GM12872 (cell line): ENCODE results near the gene PAEP.

ENCODE experiments used
- TF ChIP-seq, protein P1 (sequence below): IDR thresholded peaks from 3 replicates; pipeline ENCODE4 v1.5.1; 2011; ENCODE audit warnings: low read depth, mild to moderate bottlenecking, low read length, moderate library complexity; ENCODE audit not compliant: insufficient read depth

The PAEP gene

GRCh38 chr9:135588371-135588770 lies 26.8 kb downstream of the PAEP start:
- TF ChIP-seq, protein P1, sequence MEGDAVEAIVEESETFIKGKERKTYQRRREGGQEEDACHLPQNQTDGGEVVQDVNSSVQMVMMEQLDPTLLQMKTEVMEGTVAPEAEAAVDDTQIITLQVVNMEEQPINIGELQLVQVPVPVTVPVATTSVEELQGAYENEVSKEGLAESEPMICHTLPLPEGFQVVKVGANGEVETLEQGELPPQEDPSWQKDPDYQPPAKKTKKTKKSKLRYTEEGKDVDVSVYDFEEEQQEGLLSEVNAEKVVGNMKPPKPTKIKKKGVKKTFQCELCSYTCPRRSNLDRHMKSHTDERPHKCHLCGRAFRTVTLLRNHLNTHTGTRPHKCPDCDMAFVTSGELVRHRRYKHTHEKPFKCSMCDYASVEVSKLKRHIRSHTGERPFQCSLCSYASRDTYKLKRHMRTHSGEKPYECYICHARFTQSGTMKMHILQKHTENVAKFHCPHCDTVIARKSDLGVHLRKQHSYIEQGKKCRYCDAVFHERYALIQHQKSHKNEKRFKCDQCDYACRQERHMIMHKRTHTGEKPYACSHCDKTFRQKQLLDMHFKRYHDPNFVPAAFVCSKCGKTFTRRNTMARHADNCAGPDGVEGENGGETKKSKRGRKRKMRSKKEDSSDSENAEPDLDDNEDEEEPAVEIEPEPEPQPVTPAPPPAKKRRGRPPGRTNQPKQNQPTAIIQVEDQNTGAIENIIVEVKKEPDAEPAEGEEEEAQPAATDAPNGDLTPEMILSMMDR: no peak

- TF ChIP-seq, protein P1: no peak
Measured at GRCh38 chr9:135588886-135589595, 27.5 kb downstream of the PAEP start.

DNA sequence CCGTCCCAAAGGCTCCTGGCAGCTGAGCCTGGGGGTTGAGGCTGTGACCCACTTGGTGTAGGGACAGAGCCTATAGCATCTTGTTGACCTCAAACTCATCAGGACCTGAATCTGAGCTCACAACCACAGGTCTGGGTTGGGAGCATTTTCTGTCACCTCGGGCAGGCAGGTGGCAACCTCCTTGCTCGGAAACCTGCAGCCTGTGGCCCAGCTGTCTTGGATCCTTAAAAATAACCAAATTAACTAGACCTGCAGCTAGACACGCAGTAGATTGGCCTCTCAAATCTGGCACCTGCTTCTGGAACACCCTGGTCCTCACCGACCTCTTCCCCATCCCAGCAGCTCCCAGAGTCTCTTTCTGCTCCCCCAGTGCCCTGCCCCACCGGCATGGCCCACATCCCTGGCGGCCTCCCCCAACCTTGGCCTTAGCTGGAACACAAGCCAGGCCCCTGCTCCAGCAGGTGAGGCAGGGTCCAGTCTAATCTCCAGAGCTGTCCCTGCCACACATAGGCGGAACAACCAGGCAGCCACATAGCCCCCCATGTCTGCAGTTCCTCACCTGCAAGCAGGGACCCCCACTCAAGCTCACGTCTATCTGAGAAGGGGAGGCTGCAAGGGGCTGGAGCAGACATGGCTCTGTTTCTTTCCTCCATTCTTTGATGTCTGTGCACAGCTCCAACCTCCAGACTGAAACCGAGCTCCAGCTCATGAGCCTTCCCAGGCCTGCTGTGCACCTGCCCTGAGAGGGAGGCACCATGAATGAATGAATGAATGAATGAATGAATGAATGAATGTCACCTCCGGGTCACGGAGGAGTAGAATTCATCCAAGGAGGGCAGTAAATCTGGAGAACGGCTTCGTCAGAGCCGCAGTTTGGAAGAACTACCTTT lies 28.3 kb downstream of the PAEP start:
- TF ChIP-seq, protein P1: no peak

DNA sequence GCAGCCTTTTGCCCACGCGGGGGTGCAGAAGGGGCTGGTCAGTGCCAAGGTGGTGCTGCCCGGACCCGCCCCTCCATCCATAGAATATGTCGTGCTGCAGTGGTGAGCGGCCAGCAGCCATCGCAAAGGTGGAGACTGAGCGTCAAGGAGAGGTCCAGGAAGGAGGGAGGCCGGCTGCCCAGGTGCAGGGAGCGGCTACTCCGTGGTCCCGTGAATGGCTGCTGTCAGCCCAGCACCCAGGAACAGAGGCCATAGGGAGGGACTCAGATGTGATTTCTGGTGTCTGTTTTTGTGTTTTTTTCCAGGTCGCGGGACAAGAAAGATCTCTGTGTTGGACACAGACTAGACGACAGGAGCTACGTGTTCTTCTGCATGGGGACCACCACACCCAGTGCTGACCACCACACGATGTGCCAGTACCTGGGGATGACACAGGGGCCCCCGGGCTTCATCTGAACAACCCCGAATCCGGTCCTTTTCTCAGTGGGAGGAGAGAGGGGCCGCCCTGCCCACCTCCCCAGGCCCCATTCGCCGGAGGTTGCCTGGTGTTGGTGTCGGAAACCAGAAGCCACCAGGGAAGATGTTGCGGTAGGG lies 29.0 kb downstream of the PAEP start:
- TF ChIP-seq, protein P1: no peak

- TF ChIP-seq, protein P1: no peak
Measured at GRCh38 chr9:135591506-135592330, 30.2 kb downstream of the PAEP start.

- TF ChIP-seq, protein P1: no peak
Measured at GRCh38 chr9:135592331-135592590, 30.7 kb downstream of the PAEP start.

DNA sequence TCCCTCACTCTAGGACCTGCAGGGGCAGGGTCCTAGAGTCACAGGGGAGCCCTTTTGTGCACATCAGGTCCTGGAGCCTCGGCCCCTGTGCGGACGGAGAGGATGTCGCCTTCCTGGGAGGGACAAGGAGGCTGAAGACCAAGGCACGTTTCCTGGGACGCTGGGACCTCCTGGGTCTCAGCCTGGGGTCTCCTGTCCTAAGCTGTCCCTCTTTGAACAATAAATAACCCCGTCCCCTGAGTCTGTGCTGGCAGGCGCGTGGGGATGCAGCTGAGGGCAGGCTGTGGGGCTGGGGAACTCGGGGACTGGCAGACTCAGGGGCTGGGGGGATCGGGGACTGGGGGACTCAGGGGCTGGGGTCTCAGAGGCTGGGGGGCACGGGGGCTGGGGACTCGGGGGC lies 31.1 kb downstream of the PAEP start:
- TF ChIP-seq, protein P1: no peak
